GM19193 (cell line): Measurements from ENCODE around the gene DAP.

Experiments used
- POLR2A ChIP-seq: IDR thresholded peaks from 4 replicates; pipeline ENCODE4 v1.6.1; 2011; ENCODE audit not compliant: insufficient read depth, insufficient read length; ENCODE audit errors: extremely low read depth

DAP gene

DNA sequence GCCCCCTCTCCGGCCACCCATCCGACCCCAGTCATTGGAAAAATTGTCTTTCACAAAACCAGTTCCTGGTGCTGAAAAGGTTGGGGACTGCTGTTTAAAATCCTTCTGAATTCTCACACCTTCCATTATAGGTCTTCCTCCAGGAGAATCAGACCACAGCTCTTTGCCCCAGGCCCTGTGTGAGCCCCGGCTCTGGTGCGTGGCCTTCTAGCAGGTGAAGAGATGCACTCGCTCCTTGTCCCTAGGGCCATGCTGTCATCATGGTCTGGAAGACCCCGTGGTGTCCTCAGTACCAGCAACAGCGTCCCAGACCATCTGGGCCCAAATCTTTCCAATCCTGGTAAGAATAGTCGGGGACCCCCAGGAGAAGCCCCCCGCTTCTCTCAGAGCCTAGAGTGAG lies 95.2 kb downstream of the DAP start:
- no peak for TF ChIP-seq POLR2A

GRCh38 chr5:10663489-10664179 lies 97.4 kb downstream of the DAP start:
- TF ChIP-seq POLR2A = no peak

DNA sequence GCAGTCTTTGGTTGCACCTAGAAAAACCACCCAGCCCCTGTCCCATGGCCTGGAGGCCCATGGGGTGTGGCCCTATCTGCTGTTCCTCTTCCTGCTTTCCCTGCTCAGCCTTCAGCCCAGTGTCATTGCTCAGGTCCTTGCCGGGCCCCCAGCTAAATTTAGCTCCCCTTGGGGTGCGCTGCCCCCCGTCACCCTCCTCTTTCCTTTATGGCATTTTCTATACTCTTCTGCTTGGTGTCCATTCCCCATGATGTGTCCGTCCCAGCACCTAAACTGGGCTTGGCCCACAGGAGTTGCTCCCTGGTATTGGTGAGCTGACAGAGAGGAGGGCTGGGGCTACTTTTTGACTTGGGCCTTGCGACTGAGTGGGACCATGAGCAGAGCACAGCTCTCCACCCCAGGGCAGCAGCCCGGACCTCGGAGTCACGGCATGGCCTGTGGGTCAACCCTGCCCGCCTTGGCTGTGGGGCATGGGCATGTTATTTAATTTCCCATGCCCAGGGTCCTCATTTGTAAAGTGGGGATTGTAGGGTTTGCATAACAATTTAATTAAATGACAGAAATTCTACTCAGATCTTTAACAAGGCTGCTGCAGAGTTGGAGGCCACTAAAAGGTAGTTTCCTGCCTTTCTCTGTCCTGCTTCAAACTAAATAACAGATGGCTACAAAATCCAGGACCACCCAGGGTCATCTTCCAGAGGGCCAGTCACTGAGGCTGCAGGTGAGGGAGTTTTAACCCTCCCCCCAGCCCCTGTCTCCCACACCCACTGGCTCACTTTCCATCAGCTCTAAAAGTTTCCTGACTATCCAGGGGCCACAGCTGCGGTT lies 98.2 kb downstream of the DAP start:
- TF ChIP-seq POLR2A = no peak

- TF ChIP-seq POLR2A = no peak
Observed at GRCh38 chr5:10662083-10662482, 99.0 kb downstream of the DAP start.

DNA sequence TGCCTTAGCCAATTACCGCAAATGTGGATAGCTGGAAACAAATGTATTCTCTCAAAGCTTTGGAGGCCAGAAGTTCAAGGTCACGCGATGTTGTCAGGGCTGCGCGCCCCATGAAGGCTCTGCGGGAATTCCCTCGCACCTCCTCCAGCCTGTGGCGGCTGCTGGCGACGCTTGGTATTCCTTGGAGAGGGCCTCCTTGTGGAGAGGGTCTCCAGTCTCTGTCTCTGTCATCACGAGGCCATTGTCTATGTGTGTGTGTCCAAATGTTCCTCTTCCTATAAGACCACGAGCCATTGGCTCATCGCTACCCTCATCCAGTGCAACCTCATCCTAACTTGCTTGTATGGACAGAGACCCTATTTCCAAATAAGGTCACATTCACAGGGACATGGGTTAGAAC lies 99.6 kb downstream of the DAP start:
- no peak for TF ChIP-seq POLR2A

DNA sequence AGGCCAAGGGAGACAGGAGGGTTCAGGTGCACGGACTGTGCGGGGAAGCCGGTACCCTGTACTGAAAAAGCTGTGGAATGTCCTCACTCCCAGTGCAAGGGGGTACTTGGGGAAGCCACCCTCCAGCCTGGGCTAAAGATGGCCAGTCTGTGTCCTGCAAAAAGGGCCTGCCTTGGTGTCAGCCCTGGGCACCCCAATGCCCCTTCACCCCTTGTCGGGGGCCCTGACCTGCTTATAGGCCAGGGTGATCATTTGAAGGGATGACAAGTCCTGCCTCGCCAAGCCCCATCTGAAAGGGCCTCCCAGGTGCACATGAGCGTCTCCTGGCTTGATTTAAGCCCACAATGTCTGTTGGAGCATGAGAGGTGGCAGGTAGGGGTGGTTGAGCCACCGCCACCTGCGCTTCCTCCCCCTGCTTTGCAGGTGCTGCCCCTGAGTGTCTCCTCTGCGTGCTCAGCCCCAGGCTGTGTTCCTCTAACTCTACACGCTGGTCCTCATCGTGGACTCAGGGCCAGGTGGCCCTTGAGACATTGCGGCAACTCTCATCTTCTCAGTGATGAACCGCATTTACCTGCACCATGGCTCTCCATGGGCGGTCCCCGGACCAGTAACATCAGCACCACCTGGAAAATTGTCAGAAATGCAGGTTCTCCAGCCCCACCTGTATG lies 100.2 kb downstream of the DAP start:
- TF ChIP-seq POLR2A = no peak

GRCh38 chr5:10660135-10660534 lies 100.9 kb downstream of the DAP start:
- TF ChIP-seq POLR2A = no peak

- TF ChIP-seq POLR2A = no peak
Observed at GRCh38 chr5:10658265-10658664, 102.8 kb downstream of the DAP start.

DNA sequence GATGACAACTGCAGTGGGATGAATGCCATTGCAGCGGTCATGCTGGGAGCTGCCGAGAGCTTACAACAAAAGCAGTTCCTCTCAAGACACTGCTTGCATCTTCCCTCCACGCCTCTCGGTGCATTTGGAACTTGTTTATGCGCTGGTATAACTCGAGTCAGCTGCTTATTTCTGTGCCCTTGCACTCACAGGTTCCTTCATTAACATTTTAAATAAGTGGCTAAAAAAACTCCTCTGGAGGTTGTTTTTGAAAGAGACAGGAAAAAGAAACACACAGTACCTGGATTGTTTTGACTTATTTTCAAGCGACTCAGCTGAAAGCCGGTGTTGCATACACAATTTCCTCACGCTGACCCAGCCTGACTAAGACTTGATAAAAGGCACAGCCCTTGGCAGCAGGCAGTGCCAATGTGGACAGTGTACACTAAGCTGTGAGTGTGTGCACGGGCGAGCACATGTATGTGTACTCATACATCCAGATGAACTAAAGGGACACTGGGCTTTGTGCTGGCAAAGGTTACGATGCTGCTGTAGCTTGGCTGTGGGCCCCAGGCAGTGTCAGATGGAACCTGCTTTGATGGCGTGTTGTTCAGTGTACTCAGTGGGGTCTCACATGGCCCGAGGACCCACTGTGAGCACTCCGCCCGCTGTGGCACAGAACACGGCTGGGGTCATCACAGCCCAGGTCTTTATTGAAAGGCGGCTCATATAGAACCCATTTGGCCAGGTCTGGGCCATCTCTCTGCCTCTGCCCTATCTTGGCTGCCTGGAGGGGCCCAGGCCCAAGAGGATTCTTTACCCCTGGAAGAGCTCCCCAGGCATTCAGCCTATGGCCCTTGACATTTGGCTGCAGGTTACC lies 104.8 kb downstream of the DAP start:
- no peak for TF ChIP-seq POLR2A

DNA sequence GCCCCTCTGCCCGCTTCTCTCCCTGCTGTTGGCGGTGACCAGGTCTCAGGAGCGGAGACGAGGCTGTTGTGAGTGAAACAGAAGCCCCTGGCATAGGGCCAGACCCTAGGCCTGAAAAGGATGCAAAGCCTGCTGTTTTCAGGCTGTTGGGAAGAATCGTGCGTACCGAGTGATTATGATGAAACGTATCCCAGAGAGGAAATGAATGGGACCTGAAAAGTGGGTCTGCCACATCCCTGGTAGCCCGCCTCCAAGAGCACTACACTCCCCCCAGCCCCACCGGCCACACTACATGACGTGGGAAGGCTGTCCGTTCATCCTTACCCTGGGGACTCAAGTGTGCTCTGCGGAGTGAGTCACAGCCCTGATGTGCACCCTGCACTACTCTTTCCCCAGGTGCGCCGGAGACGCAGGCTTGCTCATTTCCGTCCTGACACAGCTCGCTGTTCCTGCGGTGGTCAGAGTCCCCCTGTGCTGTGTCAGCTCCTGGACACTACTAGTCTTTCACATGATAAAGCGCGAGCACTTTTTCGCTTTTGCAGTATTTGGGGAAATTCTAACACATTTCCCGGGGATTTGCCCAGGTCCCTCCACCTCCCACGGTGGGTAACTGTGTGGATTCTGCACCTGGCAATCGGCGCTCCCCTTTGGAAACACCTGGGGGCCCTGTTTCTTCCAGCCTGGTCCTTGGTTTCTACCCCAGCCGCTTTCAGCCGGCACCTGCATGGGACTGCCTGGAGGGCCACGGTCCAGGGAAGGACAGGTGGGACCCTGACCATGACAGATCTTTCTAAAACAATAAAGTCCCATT lies 105.7 kb downstream of the DAP start:
- no peak for TF ChIP-seq POLR2A

GRCh38 chr5:10654566-10654965 lies 106.5 kb downstream of the DAP start:
- TF ChIP-seq POLR2A = no peak

- TF ChIP-seq POLR2A = no peak
Observed at GRCh38 chr5:10653751-10654400, 107.2 kb downstream of the DAP start.

DNA sequence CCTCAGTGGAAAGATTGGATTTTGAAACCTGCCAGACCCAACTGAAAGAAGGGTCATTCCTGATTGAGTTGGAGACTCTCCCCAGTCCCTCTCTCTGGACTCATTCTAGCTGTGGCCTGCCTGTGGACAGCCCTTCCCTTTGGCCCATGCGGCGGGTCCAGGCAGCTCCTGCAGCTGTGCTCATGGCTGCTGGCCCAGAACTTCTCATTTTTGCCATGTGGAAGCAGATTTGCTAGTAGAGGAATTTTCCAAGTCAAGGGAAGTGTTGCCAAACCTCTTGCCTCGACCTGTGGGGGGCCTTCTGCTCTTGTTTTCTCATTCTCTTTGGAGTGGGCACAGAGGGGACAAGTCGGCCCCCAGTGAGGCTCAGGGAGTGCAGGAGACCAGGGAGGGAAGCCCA lies 108.0 kb downstream of the DAP start:
- TF ChIP-seq POLR2A = no peak
